ENCODE data around the gene KLHL17. TPM values are rescaled to one million over a fixed set of nuclear protein-coding genes. Genes with fewer than 3 reads are reported as not detected.
A peak's percentile ranks its signal among the peaks of the same experiment; 100 is the strongest.

Gene KLHL17
- total and polyA plus RNA-seq, 2 donors from 2014 or later: 6.9 to 11.5 TPM

DNA sequence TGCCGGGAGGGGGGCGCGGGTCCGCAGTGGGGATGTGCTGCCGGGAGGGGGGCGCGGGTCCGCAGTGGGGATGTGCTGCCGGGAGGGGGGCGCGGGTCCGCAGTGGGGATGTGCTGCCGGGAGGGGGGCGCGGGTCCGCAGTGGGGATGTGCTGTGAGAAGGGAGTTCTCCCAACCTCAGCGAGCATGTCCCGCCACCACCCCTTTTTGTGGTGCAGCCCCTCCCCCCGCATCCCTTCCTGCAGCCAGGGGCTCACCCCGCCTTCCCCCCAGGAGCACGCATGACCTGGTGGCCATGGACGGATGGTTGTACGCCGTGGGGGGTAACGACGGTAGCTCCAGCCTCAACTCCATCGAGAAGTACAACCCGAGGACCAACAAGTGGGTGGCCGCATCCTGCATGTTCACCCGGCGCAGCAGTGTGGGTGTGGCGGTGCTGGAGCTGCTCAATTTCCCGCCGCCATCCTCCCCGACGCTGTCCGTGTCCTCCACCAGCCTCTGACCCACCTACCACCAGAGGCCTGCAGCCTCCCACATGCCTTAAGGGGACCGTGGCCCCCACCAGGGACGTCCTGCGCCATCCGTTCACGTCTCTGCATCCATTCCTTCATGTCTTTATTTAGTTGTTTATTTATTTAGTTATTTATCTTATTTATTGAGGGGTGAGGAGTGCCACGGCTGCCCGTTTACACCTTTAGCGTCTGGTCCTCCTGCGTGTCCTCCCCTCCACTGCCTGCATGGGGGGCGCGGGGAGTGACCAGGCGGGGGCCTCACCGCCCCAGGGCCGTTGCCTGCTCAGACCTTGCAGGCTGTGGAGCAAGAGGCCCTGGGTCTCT lies 4.5 kb downstream of the KLHL17 start:
- H3K36me3 ChIP-seq (ENCODE audit: control insufficient read depth in 2 of 3, insufficient read depth in 3 of 3, low read length in 3 of 3): no peaks in the 10 kb centered on the region
- peaks cover 8% of the 10 kb centered on the region for H3K27me3 ChIP-seq (ENCODE audit: control insufficient read depth, insufficient read depth, low read length)
- peaks cover 0 to 7% (median 0%) of the 10 kb centered on the region in 3 donors for H3K4me1 ChIP-seq (ENCODE audit: control insufficient read depth in 2 of 3, insufficient read depth in 2 of 3, low read depth in 1 of 3, low read length in 3 of 3)
- peak in 1 of 5 donors; percentile 49 for DNase-seq
- FAIRE-seq: no peak
- H3K9me3 ChIP-seq (ENCODE audit: control insufficient read depth in 2 of 3, insufficient read depth in 1 of 3, low read length in 3 of 3): no peaks in the 10 kb centered on the region
- no peak overlapping the region for H3K27ac ChIP-seq (ENCODE audit: low read depth in 2 of 2, low read length in 2 of 2)
- no peak overlapping the region for H3K9ac ChIP-seq (ENCODE audit: low read length in 3 of 3)
- no peak overlapping the region for H3K4me3 ChIP-seq (ENCODE audit: low read length in 3 of 3)
- intact Hi-C loops (cut with DNase I): no loop called here
- TF ChIP-seq, protein P1, sequence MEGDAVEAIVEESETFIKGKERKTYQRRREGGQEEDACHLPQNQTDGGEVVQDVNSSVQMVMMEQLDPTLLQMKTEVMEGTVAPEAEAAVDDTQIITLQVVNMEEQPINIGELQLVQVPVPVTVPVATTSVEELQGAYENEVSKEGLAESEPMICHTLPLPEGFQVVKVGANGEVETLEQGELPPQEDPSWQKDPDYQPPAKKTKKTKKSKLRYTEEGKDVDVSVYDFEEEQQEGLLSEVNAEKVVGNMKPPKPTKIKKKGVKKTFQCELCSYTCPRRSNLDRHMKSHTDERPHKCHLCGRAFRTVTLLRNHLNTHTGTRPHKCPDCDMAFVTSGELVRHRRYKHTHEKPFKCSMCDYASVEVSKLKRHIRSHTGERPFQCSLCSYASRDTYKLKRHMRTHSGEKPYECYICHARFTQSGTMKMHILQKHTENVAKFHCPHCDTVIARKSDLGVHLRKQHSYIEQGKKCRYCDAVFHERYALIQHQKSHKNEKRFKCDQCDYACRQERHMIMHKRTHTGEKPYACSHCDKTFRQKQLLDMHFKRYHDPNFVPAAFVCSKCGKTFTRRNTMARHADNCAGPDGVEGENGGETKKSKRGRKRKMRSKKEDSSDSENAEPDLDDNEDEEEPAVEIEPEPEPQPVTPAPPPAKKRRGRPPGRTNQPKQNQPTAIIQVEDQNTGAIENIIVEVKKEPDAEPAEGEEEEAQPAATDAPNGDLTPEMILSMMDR (IDR thresholded peaks at IDR 0.05; ENCODE audit: borderline replicate concordance, extremely low read depth, insufficient read depth): no peak

DNA sequence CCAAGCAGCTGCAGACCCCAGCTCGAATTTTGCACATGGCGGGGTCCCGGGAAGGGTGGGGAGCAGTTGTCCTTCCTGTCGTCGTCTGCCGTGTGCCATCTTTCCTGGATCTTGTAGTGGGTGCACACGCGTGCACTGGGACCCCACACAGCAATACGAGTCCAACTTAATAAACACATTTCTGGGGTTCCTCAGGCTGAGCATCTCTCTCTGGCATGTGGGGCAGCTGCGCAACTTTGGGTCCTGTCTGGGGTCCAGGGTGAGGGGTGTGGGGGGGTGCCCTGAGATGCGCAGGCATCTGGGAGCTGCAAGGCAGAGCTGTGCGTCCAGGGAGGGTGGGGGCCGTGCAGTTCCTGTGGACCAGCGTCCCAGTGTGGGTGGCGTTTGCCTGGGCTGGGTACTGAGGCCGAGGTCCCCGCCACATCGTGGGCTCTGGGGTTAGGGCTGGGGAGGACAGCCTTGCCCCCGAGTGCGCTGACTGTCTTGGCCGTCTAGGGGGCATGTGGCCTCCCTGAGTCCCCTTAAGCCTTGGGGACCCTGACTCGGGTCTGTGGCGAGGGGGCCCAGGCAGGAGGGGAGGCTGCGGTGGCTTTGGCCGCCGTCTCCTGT lies 5.2 kb downstream of the KLHL17 start:
- Histone ChIP-seq H3K4me3 (ENCODE audit: low read length in 3 of 3) (no peak overlapping the region), H3K4me1 (ENCODE audit: control insufficient read depth in 2 of 3, insufficient read depth in 2 of 3, low read depth in 1 of 3, low read length in 3 of 3) (peaks cover 0 to 7% (median 0%) of the 10 kb centered on the region in 3 donors), H3K27me3 (ENCODE audit: control insufficient read depth, insufficient read depth, low read length) (peaks cover 8% of the 10 kb centered on the region), H3K9ac (ENCODE audit: low read length in 3 of 3) (no peak overlapping the region), H3K9me3 (ENCODE audit: control insufficient read depth in 2 of 3, insufficient read depth in 1 of 3, low read length in 3 of 3) (no peaks in the 10 kb centered on the region), H3K27ac (ENCODE audit: low read depth in 2 of 2, low read length in 2 of 2) (no peak overlapping the region), H3K36me3 (ENCODE audit: control insufficient read depth in 2 of 3, insufficient read depth in 3 of 3, low read length in 3 of 3) (no peaks in the 10 kb centered on the region)
- TF ChIP-seq, protein P1 (IDR thresholded peaks at IDR 0.05; ENCODE audit: borderline replicate concordance, extremely low read depth, insufficient read depth): no peak
- no peak for FAIRE-seq
- DNase-seq: no peak
- intact Hi-C loops (cut with DNase I): no loop called here

DNA sequence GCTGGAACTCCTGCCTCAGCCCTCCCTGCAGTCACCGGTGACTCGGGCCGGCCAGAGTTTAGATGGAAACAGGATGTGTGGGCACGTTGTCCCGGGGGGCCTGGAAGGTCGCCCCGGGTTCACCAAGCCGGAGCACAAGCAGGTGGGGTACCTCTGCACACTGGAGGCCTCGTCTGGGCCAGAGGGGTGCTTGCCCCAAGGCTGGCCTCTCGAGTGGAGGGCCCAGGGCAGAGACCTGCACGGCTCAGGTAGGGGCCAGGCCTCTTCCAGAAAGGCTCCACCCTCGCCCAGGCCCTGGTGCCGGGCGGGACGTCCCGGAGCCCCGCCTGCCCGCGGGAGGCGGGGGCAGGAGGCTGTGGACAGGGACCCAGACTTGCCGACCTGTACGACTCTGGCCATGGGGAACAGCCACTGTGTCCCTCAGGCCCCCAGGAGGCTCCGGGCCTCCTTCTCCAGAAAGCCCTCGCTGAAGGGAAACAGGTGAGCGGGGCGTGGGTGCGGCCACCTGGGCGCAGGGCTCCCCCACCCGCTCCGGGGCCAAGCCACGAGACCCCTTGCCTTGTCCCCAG lies 5.8 kb downstream of the KLHL17 start, which contains the start of gene PLEKHN1:
Gene PLEKHN1, plus strand, starts transcription at position 348 of the 569 bp plus-strand sequence. Its CDS starts 50 bp downstream, at position 398.
- TF ChIP-seq, protein P1 (IDR thresholded peaks at IDR 0.05; ENCODE audit: borderline replicate concordance, extremely low read depth, insufficient read depth): no peak
- DNase-seq: peak in 1 of 5 donors; percentile 58
- H3K9ac ChIP-seq (ENCODE audit: low read length in 3 of 3): peak within 1 kb of the TSS in 2 of 3 donors; percentile 6 to 12

More for the DNA sequence above, 5.8 kb downstream of the KLHL17 start, which contains the start of gene PLEKHN1:
- Histone ChIP-seq H3K9me3 (ENCODE audit: control insufficient read depth in 2 of 3, insufficient read depth in 1 of 3, low read length in 3 of 3) (no peaks in the 10 kb centered on the region), H3K4me3 (ENCODE audit: low read length in 3 of 3) (peak within 1 kb of the TSS; percentile 26 to 66 (median 60)), H3K27me3 (ENCODE audit: control insufficient read depth, insufficient read depth, low read length) (peaks cover 9% of the 10 kb centered on the region), H3K36me3 (ENCODE audit: control insufficient read depth in 2 of 3, insufficient read depth in 3 of 3, low read length in 3 of 3) (no peaks in the 10 kb centered on the region), H3K4me1 (ENCODE audit: control insufficient read depth in 2 of 3, insufficient read depth in 2 of 3, low read depth in 1 of 3, low read length in 3 of 3) (peaks cover 0 to 7% (median 0%) of the 10 kb centered on the region in 3 donors), H3K27ac (ENCODE audit: low read depth in 2 of 2, low read length in 2 of 2) (peak within 1 kb of the TSS in 1 of 2 donors; percentile 22)
- FAIRE-seq: no peak
- intact Hi-C loops (cut with DNase I): no loop called here

All from kidney (tissue), 14 donors.